ENCODE data around the gene TMEM50B.

TMEM50B gene

GRCh38 chr21:33402001-33402979 is 77.5 kb downstream of the TMEM50B start:
- Histone ChIP-seq H3K27me3 (ENCODE audit: control insufficient read depth, insufficient read depth, low read length) (no peaks in the 10 kb centered on the region), H3K9ac (ENCODE audit: low read length) (peak overlapping the region; percentile 49), H3K4me1 (ENCODE audit: control insufficient read depth, low read depth, low read length) (peaks cover 4% of the 10 kb centered on the region), H3K36me3 (ENCODE audit: control insufficient read depth, low read depth, low read length) (no peaks in the 10 kb centered on the region), H3K27ac (ENCODE audit: low read length) (no peak overlapping the region), H3K4me3 (ENCODE audit: low read length) (peak overlapping the region; percentile 52), H3K9me3 (ENCODE audit: control insufficient read depth, low read depth, low read length) (no peaks in the 10 kb centered on the region)

DNA sequence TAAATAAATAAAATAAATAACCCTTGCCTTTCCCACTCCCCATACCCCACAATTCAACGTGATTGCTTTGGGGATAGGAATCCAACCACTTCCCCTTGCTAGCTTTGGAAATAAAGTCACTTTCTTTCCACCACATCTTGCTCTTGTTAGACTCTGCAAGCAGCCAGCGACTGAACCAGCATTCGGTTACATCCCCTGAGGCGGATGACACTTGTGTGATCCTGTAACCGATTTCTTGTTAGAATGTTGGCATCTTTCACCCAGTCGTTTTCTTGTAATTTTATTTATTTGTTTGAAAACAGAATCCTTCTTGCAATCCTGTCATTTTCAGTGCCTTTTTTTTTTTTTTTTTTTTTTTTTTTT is 78.2 kb downstream of the TMEM50B start:
- H3K4me1 ChIP-seq (ENCODE audit: control insufficient read depth, low read depth, low read length) = peaks cover 4% of the 10 kb centered on the region
- H3K4me3 ChIP-seq (ENCODE audit: low read length) = no peak overlapping the region
- H3K27ac ChIP-seq (ENCODE audit: low read length) = no peak overlapping the region
- no peaks in the 10 kb centered on the region for H3K36me3 ChIP-seq (ENCODE audit: control insufficient read depth, low read depth, low read length)
- no peak overlapping the region for H3K9ac ChIP-seq (ENCODE audit: low read length)
- H3K27me3 ChIP-seq (ENCODE audit: control insufficient read depth, insufficient read depth, low read length) = no peaks in the 10 kb centered on the region
- H3K9me3 ChIP-seq (ENCODE audit: control insufficient read depth, low read depth, low read length) = no peaks in the 10 kb centered on the region
